GM18505 (cell line): Measurements from ENCODE around the gene TUBB6.

ENCODE experiments used
- ATAC-seq: cut with Tn5 transposase; IDR thresholded peaks from one replicate; pipeline ENCODE4 v1.9.1; 2021; ENCODE audit not compliant: unreplicated experiment
- POLR2A ChIP-seq: IDR thresholded peaks from 4 replicates; pipeline ENCODE4 v1.6.1; 2011; ENCODE audit warnings: borderline replicate concordance; ENCODE audit not compliant: insufficient read depth, insufficient read length; ENCODE audit errors: extremely low read depth

TUBB6 gene

GRCh38 chr18:12283256-12283655 is 24.8 kb upstream of the TUBB6 start:
- TF ChIP-seq POLR2A = no peak

GRCh38 chr18:12283666-12284065 is 24.4 kb upstream of the TUBB6 start:
- ATAC-seq = no peak
- TF ChIP-seq POLR2A = no peak

More at GRCh38 chr18:12283256-12283655, 24.8 kb upstream of the TUBB6 start:
- no peak for ATAC-seq

- ATAC-seq = no peak
- TF ChIP-seq POLR2A = no peak
Measured at GRCh38 chr18:12287131-12287681, 20.8 kb upstream of the TUBB6 start.

- no peak for ATAC-seq
- TF ChIP-seq POLR2A = no peak
Measured at GRCh38 chr18:12287684-12288402, 20.2 kb upstream of the TUBB6 start.

GRCh38 chr18:12288403-12288755 is 19.7 kb upstream of the TUBB6 start:
- TF ChIP-seq POLR2A = no peak
- no peak for ATAC-seq

GRCh38 chr18:12290086-12290485 is 18.0 kb upstream of the TUBB6 start:
- no peak for TF ChIP-seq POLR2A
- no peak for ATAC-seq

GRCh38 chr18:12291161-12291560 is 16.9 kb upstream of the TUBB6 start:
- TF ChIP-seq POLR2A = no peak
- ATAC-seq = no peak

- TF ChIP-seq POLR2A = no peak
- ATAC-seq = no peak
Measured at GRCh38 chr18:12291690-12292089, 16.4 kb upstream of the TUBB6 start.

- TF ChIP-seq POLR2A = no peak
- ATAC-seq = no peak
Measured at GRCh38 chr18:12293831-12294230, 14.2 kb upstream of the TUBB6 start.

- no peak for TF ChIP-seq POLR2A
- ATAC-seq = no peak
Measured at GRCh38 chr18:12295389-12296086, 12.5 kb upstream of the TUBB6 start.

- ATAC-seq = no peak
- TF ChIP-seq POLR2A = no peak
Measured at GRCh38 chr18:12296087-12296403, 12.0 kb upstream of the TUBB6 start.

- TF ChIP-seq POLR2A = no peak
- ATAC-seq = no peak
Measured at GRCh38 chr18:12296457-12296856, 11.6 kb upstream of the TUBB6 start.

- ATAC-seq = no peak
- no peak for TF ChIP-seq POLR2A
Measured at GRCh38 chr18:12299862-12300261, 8.2 kb upstream of the TUBB6 start.
